ENCODE measurements around the gene TRAF2.
"Not testable (repeated sequence)": the region's sequence is repeated elsewhere in the genome, so short reads cannot be mapped to it uniquely, and the experiment has no call there.

Gene TRAF2, protein sequence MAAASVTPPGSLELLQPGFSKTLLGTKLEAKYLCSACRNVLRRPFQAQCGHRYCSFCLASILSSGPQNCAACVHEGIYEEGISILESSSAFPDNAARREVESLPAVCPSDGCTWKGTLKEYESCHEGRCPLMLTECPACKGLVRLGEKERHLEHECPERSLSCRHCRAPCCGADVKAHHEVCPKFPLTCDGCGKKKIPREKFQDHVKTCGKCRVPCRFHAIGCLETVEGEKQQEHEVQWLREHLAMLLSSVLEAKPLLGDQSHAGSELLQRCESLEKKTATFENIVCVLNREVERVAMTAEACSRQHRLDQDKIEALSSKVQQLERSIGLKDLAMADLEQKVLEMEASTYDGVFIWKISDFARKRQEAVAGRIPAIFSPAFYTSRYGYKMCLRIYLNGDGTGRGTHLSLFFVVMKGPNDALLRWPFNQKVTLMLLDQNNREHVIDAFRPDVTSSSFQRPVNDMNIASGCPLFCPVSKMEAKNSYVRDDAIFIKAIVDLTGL

DNA sequence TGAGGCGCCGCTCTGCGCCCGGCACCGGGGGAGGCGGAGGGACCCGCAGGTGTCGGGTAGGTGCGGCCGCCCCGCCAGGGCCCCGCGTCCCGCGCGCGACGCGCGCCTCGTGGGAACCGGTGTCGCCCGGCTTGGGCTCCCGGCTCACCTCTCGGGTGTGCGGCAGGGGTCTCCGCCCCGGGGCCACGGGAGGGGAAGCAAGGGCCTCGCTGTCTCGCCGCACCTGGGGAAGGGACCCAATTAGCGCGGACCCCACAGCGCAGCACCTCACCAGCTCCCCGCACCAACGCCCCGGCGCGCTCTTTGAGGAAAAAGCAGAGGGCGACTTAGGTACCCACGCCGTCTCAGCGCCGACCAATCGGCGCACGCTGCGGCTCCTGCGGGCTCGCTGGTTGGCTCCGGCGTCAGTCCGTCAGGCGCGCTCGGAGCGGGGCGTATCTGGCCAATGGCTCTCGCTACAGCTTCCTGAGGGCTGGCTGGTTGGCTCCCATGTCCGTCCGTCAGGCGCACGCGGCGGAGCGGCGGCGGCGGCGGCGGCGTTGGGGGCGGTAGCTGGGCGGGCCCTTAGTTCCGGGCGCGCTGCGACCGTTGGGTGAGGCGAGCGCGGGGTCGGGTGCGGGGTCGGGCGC lies at the start of gene TRAF2:
TSS of gene TRAF2 (plus strand) at position 567 of the 629 bp plus-strand sequence. CDS start 12,225 bp downstream, outside the sequence.
- peak; percentile 67 for FAIRE-seq

DNA sequence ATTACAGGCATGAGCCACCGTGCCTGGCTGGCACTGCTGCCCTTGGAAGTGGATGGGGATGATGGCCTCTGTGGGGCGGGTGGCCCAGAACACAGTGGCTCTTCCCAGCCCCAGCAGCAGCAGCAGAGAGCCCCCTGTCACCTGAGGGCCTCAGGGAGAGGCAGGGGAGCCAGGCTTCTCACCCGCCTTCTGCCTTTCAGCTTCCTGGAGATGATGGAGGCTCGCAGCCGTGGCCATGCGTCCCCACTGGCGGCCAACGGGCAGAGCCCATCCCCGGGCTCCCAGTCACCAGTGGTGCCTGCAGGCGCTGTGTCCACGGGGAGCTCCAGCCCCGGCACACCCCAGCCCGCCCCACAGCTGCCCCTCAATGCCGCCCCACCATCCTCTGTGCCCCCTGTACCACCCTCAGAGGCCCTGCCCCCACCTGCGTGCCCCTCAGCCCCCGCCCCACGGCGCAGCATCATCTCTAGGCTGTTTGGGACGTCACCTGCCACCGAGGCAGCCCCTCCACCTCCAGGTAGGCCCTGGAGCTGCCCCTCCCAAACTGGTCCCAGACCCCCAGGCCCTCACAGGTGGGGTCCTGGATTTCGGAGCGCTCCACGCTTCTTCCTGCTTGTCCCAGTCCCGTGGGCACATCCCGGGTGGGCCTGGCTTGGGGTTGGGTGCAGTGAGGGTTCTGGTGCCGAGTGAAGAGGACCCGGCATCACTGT lies 49.0 kb upstream of the TRAF2 start:
- no peak for FAIRE-seq

DNA sequence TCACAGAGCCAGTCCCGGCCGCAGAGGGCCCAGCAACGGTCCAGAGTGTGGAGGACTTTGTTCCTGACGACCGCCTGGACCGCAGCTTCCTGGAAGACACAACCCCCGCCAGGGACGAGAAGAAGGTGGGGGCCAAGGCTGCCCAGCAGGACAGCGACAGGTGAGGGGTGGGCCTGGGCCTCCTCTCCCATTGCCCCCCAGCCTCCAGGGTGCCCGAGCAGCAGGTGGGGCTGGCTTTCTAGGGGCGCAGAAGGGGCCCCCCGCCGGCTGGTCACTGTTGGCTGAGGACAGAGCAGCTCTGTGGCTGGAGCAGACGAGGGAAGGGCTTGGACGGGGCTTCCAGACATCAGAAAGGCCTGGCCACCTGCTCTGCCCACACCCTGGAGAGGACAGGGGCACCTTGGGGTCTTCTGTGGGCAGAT lies 48.4 kb upstream of the TRAF2 start:
- not testable (repeated sequence) for FAIRE-seq

DNA sequence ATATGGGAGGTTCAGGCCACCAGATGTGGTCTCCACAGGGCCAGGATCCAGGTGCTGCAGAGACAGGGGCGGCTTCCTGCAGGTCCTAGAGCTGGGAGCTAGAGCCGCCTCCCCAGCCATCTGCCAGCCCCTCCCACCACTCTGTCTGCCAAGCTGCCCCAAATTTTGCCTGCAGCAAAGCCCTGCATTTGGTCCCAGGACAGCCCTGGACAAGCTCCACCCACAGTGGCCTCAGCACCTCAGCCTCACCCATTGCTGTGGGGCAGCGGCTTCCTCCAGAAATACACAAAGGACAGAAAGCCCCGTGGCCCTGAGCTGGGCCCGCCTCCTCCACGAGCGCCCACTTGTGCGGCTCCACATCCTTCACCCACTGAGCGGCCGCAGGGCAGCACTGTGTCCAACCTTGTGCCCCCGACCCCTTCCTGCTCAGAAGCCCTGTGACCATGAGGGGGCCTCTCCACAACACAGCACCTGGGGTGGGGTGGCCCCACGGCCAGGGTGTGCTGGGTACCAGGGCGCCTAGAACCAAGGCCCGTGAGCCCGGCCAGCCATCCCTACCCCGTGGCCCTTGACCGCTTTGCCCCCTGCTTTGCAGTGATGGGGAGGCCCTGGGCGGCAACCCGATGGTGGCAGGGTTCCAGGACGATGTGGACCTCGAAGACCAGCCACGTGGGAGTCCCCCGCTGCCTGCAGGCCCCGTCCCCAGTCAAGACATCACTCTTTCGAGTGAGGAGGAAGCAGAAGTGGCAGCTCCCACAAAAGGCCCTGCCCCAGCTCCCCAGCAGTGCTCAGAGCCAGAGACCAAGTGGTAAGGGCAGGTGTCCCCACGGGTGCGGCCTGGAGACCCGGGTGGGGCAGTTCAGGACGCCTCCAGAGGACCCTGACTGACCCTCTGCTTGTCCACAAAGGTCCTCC lies 47.7 kb upstream of the TRAF2 start:
- FAIRE-seq: no peak

DNA sequence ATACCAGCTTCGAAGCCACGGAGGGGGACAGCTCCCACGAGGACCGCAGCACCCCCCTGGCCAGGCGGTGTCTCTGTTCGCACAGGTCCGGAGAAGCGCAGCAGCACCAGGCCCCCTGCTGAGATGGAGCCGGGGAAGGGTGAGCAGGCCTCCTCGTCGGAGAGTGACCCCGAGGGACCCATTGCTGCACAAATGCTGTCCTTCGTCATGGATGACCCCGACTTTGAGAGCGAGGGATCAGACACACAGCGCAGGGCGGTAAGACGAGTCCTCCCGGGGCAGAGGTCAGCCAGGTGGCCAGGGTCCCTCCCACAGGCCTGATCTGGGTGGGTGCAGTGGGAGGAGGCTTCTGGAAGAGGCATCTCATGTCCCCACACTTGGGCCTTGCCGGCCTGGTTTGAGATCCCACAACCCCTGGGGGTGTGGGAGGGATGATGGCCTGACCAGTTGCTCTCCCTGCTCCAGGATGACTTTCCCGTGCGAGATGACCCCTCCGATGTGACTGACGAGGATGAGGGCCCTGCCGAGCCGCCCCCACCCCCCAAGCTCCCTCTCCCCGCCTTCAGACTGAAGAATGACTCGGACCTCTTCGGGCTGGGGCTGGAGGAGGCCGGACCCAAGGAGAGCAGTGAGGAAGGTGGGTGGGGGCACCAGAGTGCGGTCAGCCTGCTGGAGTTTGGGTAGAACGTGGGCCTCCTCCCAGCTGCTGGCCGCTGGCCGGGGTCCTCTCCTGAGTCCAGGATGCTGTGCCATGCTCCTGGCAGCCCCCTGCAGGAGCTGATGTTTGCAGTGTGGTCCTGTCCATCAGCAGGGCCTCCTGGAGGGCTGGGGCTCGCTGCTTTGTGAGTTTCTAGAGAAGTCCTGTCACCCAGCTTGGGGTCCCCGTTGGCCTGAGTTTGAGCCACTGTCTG lies 46.8 kb upstream of the TRAF2 start:
- no peak for FAIRE-seq

DNA sequence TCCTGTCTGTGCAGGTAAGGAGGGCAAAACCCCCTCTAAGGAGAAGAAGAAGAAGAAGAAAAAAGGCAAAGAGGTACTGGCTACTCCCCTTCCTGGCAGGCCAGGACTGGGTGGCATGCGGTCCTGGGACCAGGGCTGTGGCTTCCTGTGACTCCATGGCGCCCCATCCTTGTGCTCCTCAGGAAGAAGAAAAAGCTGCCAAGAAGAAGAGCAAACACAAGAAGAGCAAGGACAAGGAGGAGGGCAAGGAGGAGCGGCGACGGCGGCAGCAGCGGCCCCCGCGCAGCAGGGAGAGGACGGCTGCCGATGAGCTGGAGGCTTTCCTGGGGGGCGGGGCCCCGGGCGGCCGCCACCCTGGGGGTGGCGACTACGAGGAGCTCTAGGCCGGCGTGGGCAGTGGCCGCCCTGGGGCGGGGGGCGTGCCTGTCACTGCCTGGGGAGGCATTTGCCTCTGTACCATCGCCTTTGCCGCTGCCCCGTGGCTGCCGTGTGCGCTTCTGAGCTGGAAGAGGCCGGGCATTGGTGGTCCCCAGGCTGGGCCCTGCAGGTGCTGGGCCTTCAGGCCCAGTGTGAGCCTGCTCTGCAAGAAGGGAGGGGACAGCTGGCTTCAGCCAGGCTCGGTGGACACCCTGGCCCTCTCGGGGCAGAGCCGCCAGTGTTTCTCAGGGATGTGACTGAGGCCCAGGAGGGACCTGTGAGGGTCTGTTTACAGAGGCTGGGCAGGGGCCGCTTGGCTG lies 46.0 kb upstream of the TRAF2 start:
- no peak for FAIRE-seq

DNA sequence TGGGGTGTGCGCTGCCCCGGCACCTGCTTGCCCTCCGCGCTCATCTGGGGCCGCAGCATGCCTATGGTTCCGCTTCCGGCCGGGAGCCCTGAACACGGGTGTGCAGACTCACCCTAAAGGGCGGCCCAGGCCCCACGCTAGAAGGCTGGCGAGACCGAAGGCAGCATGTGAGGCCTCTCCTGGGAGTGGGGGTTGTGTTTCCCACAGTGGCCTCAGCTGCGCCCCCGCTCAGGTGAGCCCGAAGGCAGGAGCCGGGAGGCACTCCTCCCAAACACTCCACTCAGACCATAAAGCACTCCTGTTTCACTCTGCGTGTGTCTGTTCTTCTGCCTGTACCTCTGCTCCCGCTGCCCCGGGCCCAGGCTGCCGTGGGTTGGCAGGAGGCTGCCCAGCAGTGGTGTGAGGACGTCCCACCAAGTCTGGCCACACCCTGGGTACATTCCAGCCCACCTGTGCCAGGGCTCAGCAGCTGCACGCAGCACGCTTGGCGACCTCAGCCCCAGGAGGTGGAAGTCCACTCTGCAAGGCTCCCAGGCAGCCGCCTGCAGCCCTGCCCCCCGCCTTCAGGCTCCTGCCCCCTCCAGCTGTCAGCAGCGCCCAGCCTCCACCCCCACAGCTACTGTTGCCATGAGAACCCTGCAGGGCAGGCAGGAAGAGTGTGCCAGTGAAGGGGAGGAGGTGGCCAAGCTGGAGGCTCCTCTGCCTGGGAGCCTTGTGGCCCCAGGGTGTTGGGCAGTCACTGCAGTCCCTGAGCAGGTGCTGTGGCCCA lies 45.3 kb upstream of the TRAF2 start:
- peak; percentile 48 for FAIRE-seq

DNA sequence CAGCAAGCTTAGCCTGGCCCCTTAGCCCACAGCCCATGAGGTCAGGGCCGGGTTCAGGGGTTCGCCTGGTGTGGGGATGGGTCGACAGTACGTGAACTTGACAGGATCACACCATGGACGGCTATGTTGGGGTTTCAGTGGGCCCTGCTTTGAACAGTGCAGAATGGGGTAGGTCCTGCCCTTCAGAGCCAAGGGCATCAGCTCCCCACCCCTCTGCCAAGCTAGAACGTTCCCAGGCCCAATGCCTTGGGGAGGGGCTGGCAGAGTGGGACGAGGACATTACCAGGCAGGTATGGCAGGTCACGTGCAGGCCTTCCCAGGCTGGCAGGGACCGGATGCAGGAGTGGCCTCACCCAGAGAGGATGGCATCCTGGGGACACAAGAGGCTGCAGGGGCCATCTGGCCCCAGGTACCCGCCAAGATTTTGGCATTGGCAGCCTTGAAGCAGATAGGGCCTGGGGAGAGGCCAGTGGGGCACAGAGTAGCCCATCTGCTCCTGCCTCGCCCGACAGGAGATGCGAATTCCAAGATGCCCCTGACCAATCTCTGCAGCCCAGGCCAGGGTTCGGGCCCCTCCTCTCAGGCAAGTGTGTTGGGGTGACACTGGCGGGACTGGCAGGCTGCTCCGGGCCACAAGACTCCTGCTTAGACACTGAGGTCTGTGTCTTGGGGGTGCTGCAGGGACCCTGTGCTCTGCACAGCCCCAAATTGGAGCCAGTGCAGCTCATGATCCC lies 44.5 kb upstream of the TRAF2 start:
- FAIRE-seq: not testable (repeated sequence)

DNA sequence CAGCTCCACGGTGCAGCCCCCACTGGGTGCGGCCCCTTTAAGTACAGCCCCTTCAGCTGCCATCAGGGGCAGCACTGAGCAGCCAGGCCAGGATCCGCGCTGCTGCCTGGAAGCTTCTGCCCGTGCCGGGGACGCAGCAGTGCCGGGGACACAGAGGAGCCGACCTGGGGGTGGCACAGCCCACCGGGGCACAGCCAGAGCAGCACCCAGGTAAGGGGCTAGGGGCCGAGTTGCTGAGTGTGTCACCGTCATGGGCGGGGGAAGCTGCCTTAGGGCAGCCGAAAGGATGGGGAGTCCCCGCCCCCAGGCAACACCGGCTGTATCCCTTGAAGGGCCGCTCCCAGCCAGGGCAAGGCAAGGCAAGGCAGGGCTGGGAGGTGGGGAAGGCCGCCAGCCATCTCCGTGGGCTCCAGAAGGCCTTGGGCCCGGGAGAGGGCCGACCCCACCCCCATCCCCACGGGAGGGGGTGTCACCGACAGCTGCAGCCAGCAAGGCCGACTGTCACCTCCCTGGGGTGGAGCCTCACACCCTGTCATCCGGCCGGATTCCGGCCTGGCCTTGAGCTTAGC lies 43.9 kb upstream of the TRAF2 start, which contains the start of gene AJM1:
TSS of gene AJM1 (plus strand) at position 99 of the 569 bp plus-strand sequence. CDS start 1,937 bp downstream, outside the sequence.
- FAIRE-seq: not testable (repeated sequence)

DNA sequence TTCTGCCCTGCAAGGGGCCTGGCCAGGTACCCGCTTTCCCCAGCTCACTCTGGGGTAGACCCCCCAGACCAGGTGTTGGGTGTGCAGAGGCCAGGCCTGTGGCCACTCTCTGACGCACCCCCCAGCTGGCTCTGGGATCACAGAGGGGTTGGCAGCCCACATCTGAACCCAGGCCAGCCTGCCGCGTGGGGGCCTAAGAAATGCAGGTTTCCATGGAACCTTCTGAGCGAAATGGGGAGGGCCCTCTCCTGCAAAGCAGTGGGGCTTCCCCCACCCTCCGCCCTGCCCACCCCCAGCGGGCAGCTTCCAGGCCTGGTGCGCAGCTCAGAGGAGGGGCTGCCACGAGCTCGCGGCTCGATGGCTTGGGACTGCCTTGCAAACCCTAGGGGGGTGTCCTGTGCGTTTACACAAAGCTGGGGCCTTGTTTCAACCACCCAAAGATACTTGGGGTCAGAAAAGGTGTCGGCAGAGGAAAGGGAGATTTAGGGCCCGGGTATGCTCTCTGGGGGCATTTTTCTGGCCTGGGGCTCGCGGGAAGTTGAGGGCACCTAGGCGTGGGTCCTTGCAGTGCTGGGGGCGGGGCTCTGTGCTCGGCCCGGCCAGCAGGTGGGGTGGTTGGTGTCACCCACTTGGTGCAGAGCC lies 43.0 kb upstream of the TRAF2 start:
- FAIRE-seq: not testable (repeated sequence)

DNA sequence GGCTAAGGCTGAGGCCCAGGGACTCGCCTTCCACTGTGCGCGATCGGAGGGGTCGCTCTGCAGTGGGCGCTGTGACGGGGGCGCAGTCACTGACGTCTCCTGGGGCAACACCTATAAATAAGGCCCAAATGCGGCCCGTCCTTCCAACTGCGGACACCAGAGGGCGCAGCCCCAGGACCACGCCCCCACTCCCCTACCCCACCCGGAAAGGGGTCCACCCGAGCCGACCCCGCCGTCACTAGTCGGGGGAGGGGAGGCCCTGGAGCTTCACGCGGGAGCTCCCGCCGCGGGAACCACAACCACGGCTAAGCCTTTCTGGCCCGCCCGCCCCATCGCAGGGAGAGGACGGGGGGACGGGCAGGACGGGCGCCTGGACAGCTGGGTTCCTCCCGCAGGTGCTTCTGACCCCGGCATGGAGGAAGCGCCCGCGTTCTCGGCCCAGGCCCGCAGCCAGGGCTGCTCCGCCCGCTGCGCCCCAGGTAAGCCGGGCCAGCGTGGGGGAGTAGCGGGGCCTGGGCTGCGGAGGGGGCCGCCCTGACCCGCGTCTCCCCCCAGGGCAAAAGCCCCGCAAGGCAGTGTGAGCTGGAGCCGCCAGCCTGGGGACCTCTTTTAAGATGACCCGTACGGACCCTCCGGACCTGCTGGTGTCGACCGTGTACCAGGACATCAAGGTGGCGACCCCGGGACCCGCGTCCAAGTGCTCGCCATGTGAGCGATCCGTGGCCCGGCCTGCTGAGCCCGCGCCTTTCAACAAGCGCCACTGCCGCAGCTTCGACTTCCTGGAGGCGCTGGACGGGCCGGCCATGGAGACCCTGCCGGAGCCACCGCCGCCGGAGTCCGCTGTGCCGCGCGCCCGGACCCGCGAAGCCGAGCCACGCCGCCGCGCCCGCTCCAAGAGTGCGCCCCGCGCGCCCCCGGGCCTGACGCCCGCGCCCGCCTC lies 42.2 kb upstream of the TRAF2 start:
- not testable (repeated sequence) for FAIRE-seq

DNA sequence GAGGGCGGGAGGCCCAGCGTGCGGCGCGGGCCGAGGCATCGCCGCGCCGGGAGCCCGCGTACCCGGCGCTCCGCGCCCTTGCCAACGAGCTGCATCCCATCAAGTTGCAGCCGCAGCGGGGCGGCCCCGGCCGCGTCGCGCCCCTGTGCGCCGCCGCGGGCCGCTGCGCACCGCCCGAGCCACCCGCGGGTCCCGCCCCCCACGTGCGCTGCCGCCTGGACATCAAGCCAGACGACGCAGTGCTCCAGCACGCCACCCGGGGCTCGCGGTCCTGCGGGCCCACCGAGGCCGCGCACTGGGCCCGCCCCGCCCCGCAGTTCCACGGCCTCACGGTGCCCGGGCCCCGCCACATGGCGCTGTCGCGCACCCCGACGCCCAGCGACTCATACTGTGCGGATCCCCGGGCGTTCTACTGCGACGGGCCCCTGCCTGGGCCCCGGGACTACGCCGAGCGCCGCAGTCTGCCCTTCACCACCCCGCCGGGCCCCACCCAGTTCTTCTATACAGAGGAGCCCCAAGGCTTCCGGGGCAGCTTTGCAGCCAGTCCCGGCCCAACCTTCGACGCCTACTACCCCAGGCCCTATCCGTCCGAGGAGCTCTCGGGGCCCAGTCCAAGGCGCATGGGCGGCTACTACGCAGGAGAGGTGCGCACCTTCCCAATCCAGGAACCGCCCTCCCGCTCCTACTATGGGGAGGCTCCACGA lies 41.4 kb upstream of the TRAF2 start:
- FAIRE-seq: no peak

DNA sequence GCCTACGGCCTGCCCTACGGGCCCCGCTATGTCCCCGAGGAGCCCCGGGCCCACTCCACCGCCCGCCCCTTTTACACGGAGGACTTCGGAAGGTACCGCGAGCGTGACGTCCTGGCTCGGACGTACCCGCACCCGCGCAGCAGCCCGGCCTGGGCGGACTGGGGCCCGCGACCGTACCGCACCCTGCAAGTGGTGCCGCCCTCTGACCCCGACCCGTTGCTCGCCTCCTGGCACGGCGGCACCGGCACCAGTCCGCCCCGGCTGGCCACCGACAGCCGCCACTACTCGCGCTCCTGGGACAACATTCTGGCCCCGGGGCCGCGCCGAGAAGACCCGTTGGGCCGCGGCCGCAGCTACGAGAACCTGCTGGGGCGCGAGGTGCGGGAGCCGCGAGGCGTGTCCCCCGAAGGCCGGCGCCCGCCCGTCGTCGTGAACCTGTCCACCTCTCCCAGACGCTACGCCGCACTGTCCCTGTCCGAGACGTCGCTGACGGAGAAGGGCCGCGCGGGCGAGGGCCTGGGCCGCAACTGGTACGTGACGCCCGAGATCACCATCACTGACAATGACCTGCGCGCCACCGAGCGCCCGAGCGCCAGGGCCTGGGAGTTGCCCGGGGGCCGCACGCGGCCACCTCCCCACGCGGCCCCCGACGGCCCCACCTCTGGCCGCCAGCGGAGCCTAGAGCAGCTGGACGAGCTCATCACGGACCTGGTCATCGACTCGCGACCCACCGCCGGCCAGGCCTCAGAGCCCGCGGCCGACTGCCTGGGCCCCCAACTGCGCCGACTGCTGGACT lies 40.7 kb upstream of the TRAF2 start:
- no peak for FAIRE-seq

DNA sequence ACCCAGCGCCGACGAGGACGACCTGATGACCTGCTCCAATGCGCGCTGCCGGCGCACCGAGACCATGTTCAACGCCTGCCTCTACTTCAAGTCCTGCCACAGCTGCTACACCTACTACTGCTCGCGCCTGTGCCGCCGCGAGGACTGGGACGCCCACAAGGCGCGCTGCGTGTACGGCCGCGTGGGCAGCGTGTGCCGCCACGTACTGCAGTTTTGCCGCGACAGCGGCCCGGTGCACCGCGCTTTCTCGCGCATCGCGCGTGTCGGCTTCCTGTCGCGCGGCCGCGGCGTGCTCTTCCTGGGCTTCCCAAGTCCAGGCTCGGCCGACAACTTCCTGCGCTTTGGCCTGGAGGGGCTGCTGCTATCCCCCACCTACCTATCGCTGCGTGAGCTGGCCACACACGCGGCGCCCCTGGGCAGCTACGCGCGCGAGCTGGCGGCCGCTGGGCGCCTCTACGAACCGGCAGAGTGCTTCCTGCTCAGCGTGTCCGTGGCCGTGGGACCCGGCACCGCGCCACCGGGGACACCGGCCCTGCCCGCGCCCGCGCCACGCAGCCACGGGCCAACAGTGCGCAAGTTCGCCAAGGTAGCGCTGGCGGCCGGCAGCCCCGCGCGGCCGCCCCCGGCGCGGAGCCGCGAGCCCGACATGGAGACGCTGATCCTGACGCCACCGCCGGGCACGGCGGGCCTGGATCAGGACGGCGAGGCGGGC lies 39.8 kb upstream of the TRAF2 start:
- FAIRE-seq: no peak

All from G401.6 (cell line).